ENCODE data around the gene ZNF429.
"Not testable (repeated sequence)": the region's sequence is repeated elsewhere in the genome, so short reads cannot be mapped to it uniquely, and the experiment has no call there.

ZNF429 gene

DNA sequence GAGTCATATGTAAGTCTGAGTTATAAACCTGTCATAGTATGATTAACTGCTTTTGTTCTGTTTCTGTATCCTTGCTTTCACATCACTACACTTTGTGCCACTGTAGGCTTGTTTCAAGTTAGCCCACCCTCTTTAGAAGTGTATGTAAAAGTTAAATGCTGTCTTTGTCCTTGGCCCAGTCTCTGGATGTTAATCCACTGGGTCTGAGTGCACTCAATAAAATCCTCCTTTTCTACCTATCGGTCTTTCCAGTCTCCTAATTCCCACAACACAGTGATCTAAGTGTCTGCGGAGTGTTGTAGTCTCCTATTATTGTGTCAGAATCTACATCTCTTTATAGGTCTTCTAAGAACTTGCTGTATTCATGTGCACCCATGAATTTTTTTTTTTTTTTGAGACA is 14.1 kb downstream of the ZNF429 start:
- no peak for DNase-seq

DNA sequence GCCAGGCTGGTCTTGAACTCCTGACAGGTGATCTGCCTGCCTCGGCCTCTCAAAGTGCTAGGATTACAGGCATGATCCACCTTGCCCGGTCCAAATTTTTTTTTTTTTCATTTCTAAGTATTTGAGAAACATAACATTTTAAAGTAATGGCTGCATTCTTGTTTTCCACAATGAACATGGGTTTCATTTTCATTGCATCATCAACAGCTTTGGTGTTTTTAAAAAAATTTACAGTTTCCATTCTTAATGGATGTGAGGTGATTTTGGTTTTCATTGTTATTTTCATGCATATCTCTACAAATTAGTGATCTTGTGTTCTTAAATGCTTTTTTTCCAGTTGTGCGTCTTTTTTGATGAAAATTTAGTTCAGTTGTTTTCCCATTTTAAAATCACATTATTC is 27.5 kb downstream of the ZNF429 start:
- no peak for DNase-seq

DNA sequence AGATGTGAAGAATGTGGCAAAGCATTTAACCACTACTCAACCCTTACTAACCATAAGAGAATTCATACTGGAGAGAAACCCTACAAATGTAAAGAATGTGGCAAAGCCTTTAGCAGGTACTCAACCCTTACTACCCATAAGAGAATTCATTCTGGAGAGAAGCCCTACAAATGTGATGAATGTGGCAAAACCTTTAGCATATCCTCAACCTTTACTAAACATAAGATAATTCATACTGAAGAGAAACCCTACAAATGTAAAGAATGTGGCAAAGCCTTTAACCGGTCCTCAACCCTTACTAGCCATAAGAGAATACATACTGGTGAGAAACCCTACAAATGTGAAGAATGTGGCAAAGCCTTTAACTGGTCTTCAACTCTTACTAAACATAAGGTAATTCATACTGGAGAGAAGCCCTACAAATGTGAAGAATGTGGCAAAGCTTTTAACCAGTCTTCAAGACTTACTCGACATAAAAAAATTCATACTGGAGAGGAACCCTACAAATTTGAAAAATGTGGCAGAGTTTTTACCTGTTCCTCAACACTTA is 31.4 kb downstream of the ZNF429 start:
- not testable (repeated sequence) for DNase-seq

DNA sequence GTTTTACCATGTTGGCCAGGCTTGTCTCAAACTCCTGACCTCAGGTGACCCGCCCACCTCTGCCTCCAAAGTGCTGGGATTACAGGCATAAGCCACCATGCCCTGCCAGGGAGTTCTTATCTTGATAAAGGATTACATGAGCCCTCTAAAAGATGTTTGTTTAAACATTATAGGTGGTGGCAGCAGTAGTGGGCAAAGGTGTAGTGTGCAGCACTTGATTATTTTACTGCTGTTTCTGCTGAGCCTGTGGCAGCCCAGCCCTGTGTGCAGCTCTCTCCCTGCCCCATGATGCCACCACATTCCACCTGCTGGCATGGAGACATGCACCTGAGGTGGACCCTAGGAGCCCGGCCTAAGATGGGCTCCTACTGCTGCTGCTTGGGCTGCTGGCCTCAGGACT is 54.0 kb downstream of the ZNF429 start:
- no peak for DNase-seq

DNA sequence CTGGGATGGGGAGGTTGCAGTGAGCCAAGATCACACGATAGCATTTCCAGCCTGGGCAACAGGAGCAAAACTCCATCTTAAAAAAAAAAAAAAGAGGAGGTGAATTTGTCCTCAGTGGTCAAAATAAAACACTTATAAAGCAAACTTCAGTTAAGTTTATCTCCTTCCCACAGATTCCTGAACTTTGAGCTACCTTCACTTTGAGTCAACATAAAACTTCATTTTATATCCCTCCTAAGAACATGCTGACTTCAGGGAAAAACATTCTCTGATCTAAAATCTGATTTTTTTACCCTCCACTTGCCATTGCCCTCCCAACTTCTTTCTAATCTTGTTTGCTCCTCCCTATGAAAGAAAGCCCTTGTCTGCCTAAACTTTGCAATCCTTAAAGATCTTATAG is 59.0 kb downstream of the ZNF429 start:
- no peak for DNase-seq

- DNase-seq: no peak
Observed at GRCh38 chr19:21566073-21566472, 60.7 kb downstream of the ZNF429 start.

DNA sequence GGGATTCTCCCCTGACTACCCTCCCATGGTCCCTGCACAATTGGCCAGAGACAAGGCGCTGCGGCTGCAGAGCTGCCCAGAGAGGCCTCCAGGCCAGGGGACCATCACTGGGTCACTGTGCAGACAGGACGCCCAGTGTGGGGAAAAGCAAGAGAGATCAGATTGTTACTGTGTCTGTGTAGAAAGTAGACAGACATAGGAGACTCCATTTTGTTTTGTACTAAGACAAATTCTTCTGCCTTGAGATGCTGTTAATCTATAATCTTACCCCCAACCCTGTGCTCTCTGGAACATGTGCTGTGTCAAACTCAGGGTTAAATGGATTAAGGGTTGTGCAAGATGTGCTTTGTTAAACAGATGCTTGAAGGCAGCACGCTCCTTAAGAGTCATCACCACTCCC is 62.4 kb downstream of the ZNF429 start:
- not testable (repeated sequence) for DNase-seq

- peak; percentile 97 for DNase-seq
Observed at GRCh38 chr19:21568816-21569493, 63.6 kb downstream of the ZNF429 start.

DNA sequence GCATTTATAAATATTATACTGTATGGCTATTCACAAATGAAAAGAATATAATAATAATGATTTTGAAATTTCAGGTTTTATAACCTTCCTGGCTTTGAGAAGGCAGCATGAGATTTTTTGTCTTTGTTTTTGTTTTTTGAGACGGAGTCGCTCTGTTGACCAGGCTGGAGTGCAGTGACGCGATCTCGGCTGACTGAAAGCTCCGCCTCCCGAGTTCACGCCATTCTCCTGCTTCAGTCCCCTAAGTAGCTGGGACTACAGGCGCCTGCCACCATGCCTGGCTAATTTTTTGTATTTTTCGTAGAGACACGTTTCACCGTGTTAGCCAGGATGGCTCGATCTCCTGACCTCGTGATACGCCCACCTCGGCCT is 64.1 kb downstream of the ZNF429 start:
- DNase-seq: peak; percentile 97

DNA sequence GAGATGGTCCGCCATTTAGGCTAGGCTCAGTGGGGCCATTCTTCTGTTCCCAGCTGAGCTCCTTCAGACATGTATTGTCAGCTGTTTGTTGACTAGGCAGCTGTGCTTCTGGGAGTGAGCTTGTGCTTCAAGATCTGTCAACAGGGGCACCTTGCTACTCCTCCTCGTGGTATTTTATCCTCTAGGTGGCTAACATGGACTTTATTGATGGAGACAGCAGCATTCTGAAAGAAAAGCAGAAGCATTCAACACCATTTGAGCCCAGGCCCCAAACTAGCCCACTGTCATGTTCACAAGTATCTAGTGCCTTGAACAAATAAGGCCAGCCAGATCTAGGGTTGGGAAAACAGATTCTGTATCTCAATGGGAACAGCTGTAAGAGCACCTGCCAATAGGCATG is 65.9 kb downstream of the ZNF429 start:
- no peak for DNase-seq

DNA sequence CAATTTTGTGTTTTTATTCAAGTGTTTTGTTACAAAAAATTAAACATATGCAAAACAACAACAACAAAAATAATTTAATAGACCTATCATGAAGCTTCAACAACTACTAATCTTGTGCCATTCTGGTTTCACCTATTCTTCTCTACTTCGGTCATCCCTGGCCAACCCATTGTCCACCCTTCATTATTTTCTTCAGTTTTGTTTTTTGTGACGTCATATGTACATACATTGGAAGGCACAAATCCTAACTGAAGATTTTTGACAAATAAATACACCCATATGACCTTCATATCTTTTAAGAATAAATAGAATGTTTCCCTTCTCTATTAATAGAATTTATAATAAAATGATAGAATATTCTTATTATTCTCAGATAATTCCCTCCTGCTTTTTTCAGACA is 69.2 kb downstream of the ZNF429 start:
- DNase-seq: no peak

DNA sequence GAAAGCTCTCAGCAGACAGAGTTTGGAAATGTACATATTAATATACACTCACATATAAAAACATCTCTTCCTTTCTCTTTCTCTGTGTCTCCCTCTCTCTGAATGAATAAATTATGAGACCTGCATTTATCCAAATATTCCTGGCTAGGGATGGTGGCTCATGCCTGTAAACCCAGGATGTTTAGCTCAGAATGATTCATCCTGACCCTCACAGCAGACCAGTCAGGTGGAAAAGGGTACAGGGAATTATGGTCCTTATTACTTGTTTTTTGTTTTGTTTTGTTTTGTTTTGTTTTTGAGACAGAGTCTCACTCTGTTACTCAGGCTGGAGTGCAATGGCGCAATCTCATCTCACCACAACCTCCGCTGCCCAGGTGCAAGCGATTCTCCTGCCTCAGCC is 71.1 kb downstream of the ZNF429 start:
- DNase-seq: no peak

DNA sequence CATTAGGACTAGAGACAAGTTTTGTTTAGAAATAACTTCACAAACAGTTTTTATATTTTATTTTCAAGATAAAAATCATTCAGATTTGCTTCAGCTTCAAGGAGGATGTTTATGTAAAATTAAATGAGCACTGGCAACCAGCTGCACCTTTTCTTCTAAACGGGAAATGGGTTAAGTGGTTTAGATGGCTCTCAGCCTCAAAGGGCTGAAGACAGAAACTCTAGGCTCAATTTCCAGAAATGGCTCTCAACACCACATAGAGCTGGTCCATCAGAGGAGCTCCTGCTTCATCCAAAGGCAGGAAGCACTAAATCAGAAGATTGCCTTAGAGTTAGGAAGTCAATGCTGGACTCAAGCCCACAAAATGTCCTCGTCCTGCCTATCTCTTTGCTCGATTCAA is 74.7 kb downstream of the ZNF429 start:
- DNase-seq: no peak

- no peak for DNase-seq
Observed at GRCh38 chr19:21580818-21581217, 75.4 kb downstream of the ZNF429 start.

DNA sequence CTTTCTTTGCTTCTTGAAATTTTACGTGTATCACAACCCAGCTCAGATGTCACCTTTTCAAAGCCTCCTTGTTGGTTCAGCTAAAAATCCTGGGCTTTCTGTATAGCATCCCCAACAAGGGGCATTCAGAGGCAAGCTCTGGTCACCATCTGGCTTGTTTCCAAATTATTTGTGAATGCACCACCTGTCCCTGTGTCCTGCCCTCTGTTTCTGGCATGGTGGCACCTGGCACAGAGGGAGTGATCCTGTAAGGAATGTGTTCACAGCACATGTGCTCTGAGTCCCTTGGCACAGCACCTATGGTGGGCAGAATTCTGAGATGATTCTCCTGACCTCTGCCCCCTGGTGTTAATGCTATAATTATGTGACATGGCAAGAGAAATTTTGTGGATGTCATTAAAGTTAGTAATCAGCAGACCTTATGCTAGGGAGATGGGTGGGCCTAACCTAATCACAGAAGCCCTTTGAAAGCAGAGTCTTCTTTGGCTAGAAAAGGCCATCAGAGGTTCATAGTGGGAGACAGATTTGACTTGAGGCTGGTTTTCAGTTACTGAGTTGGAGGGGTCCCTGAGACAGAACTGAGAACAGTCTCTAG is 76.3 kb downstream of the ZNF429 start:
- no peak for DNase-seq

DNA sequence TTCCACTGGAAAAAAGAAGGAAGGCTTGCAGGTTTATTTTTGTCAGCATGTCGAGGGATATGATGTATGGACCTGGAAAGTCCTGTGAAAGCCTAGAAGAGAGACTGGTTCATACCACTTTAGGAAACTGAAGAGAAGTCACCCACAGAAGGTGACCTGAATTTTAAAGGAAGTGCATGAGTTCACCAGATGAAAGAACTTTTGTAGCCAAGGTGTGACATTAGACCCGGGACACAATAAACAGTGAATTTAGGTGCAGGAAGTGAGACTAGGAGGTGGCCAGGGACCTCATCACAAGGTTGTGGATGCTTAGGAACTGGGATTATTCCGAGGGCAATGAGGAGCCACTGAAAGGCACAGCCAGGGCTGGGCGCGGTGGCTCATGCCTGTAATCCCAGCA is 79.1 kb downstream of the ZNF429 start:
- DNase-seq: no peak

DNA sequence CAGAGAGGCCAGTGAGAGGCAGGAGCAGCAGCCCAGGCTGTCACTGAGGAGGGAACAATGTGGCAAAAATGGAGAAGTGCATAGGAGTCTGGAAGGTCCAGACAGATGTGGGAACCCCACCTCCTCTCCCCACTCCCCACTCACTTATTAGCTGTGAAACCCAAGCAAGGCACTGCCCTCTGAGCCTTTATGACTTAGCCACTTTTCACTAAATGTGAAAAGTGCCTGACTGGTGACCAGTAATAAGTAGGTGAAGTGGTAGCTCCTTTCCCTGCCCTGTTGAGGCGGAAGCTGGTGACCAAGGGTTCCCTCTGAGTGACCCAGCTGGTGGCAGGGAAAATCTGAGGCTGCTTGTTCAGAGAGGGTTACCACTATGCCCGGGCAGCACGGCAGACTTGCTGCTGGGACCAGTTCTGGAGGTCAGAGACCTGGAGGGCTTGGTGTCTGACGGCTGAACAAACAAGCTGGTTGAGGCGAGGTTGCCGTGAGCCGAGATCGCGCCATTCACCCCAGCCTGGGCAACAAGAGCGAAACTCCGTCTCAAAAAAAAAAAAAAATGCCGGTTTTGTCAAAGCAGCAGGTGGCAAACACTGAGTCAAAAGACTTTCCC is 80.0 kb downstream of the ZNF429 start:
- no peak for DNase-seq

- peak; percentile 27 for DNase-seq
Observed at GRCh38 chr19:21586311-21587116, 81.1 kb downstream of the ZNF429 start.

- DNase-seq: no peak
Observed at GRCh38 chr19:21587117-21587461, 81.7 kb downstream of the ZNF429 start.

- no peak for DNase-seq
Observed at GRCh38 chr19:21587549-21587948, 82.1 kb downstream of the ZNF429 start.

- DNase-seq: no peak
Observed at GRCh38 chr19:21588065-21588601, 82.7 kb downstream of the ZNF429 start.

DNA sequence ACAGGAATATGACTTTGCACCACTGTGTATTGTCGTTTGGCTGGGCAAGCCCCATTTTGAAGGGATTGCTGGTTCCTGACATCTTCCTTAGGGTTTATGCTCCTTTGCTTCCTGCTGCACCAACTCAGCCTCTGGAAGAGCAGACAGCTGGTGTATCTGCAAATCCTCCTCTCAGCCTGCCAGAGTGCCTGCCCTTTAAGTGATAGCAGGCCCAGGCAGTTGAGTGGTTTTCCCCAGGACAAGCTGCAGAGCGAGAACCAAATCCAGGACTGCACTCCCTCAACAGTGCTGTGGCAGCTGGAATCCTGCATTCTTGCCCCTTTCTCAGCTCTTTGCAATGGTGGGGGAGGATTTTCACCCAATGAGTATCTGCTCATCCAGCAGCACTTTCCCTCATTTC is 85.5 kb downstream of the ZNF429 start:
- no peak for DNase-seq

- DNase-seq: no peak
Observed at GRCh38 chr19:21593008-21593481, 87.6 kb downstream of the ZNF429 start.

All from DMS79 treated with DMSO at 0.1 percent for 48 hours (cell line).